NCI-H226 (cell line): Measurements from ENCODE around the gene GRB2.
"Not testable (repeated sequence)": the region's sequence is repeated elsewhere in the genome, so short reads cannot be mapped to it uniquely, and the experiment has no call there.

Experiments
- DNase-seq: peaks from one replicate; pipeline ENCODE4 v3.0.0-alpha.2; 2015

The GRB2 gene

DNA sequence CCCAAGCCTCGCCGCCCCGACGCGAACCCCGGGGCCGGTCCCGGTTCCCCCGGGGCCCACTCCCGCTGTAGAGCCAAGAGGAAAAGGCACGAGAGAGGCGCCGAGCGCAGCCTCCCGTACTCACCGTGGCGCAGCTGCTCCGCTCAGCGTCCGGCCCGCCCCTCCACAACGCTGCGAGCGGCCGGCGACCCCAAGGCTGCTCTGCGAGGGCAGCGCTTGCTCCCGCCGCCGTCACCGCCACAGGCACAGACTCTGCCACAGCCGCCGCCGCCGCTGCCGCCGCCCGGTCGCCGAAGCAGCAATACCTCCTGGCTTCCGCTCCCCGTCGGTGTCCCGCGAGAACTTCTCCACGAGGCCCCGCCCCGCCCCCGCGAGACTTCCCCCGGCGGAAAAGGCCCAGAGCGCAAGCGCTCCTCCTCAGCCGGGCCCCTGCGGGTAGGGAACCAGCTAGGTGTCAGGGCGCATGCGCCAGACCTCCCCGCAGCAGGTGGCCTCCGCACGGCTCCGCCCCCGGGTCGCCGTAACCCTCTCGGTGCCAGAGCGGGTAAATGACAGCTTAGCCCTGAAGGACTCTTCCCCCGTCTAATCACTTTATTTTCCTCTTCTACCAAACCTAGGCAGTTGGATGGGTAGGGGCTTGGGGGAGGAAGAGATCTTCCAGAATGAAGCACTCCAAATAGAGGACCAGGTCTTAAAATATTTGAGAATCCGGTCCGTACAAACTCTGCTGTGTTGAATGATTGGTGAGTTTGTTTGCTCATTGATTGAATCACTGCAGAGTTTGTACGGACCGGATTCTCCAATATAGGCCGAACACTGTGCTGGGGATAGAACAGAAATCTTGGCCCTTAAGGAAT, at the start of gene GRB2:
Gene GRB2, minus strand, starts transcription at position 314 of the 857 bp plus-strand sequence. CDS start 12,050 bp downstream, outside the sequence.
- peak; percentile 90 for DNase-seq

DNA sequence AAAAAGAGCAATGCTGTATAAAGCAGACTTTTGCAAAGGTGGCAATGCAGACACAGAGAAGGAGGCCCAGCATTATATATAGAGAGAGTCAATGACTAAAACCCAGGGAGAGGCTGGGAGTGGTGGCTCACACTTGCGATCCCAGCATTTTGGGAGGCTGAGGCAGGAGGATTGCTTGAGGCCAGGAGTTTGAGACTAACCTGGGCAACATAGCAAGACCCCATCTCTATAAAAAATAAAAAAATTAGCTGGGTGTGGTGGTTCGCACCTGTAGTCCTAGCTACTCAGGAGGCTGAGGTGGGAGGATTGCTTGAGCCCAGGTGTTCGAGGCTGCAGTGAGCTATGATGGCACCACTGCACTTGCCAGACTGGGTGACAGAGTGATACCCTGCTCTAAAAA, 49.2 kb upstream of the GRB2 start:
- DNase-seq = not testable (repeated sequence)

DNA sequence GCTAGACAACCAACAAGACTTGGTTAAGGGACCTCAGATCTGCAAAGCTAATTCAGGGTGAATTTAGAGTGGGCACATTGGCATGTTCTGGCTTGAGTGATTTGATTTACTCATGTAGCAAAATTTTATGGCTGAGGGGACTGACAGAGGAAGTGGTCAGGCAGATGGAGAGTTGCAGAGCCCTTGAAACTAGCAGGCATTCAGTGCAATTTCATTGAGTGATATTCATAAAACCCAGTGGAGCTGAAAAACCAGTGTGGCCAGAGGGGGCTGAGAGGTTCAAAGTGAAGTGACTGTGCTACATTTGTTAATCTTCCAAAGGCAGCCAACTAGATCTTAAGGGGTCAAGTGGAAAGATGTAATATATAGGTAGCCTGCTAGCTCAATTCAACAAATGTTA, 48.7 kb upstream of the GRB2 start:
- DNase-seq = no peak

DNA sequence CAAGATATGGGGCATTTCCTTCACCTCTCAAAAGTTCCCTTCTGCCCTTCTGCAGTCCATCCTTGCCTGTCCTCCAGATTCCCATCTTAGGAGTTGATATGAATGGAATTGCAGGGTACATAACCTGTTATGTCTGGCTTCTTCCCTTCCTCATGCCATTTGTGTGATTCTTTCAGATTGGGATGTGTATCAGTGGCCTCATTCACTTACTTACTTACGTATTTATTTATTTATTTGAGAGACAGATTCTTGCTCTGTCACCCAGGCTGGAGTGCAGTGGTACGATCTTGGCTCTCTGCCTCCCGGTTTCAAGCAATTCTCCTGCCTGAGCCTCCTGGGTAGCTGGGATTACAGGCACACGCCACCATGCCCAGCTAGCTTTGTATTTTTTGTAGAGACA, 44.8 kb upstream of the GRB2 start:
- DNase-seq = no peak

DNA sequence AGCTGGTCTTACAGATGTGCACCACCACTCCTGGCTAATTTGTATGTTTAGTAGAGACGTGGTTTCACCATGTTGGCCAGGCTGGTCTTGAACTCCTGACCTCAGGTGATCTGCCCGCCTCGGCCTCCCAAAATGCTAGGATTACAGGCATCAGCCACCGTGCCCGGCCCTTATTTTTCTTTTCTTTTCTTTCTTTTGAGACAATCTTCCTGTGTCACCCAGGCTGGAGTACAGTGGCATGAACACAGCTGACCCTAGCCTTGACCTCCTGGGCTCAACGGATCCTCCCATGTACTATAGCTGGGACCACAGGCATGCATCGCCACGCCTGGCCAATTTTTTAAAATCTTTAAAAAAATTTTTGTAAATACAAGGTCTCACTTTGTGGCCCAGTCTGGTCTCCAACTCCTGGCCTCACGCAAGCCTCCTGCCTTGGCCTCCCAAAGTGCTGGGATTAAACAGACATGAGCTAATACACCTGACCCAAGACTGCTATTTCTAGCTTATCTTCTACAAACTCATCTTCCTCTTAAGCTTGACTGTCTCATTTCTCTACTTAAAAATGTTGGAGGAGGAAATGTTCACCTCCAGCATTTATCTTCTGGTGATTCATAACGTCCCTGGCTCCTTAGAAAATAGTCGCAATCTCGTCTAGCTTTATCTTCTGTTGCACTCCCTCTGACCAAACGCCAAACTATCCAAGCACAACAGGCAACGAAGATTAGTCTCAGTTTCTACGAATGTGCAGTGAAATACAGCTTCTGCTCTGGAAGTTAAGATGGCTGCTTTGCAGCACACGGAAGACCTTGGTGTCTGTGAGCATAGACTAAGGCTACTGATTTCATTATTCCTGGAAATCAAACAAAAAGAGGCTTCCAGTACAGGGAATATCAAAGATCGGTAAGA, 42.7 kb upstream of the GRB2 start:
- peak; percentile 63 for DNase-seq

DNA sequence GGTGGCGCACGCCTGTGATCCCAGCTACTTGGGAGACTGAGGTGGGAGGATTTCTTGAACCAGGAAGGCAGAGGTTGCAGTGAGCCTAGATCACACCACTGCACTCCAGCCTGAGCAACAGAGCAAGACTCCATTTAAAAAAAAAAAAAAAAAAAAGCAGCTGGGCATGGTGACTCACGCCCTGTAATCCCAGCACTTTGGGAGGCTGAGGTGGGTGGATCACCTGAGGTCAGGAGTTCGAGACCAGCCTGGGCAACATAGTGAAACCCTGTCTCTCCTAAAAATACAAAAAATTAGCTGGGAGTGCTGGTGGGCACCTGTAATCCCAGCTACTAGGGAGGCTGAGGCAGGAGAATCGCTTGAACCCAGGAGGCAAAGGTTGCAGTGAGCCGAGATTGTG, 40.4 kb upstream of the GRB2 start:
- not testable (repeated sequence) for DNase-seq

DNA sequence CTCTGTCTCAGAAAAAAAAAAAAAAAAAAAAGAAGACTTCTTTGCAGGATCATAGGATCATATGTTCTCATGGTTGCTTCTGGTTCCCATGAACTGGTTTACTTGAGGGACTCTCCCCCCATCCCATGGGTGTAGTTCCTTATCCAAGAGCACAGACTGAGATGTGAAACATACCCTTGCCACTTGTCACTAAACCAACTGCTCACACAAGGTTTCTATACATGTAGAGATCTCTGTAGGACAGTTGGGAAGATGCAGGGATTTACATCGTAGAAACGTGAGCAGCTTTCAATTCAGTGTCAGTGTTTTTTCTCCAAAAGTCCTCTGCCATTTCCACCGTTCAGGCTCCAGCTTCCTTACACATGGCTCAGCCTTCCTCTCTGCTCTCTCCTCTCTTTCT, 39.8 kb upstream of the GRB2 start:
- no peak for DNase-seq

DNA sequence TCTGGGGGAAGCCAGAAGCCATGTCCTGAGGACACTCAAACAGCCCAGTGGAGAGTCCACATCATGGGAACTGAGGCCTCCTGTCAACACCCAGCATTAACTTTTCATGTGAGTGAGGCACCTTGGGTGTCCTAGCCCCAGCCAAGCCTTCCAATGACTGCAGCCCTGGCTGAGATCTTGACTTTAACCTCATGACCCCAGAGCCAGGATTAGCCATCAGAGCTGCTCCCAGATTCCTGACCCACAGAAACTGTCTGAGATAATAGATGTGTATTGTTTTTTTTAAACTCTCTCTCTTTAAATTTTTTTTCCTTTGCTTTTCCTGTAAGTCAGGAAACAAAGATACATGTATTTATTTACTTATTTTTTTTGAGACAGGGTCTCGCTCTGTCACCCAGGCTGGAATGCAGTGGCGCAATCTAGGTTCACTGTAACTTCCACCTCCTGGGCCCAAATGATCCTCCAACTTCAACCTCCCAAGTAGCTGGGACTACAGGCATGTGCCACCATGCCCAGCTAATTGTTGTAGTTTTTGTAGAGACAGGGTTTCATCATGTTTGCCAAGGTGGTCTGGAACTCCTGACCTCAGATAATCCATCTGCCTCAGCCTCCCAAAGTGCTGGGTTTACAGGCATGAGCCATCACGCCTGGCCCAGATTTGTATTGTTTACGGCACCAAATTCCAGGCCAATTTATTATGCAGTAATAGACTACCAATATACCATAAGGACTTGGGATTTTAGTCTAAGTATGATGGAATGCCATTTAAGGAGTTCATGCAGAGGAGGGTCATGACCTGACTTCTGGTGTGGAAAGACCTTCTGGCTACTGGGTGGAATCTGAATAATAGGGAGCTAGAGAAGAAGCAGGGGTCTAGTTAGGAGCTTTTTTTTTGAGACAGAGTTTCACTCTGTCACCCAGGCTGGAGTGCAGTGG, 37.0 kb upstream of the GRB2 start:
- DNase-seq = no peak

DNA sequence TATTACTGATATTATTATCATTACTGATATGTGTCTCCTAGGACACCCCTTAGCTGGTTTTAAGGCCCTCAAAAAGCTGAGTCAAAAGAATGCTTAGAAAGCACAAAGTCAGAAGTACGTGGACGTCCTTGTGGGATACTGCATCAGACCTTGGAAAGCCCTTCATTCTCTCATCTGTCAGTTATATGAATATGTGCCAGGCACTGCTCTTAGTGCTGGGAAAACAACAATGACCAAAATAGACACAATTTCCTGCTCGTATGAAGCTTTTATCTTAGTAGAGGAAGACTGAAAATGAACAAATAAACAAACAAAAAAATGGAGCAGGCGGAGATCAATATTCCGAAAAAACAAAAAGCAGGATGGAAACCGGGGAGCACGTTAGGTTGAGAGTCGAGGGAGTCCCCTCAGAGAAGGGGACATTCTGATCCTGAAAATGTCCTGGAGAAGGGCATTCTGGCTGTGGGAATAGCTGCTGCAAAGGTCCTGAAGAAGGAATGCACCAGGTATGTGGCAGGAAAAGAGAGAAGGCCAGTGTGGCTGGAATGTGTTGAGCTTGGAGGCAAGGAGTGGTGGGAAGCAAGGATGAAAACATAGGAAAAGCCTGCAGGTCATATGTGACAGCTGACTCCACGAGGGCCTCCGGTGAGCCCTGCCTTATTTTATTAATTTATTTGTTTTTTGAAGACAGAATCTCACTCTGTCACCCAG, 35.4 kb upstream of the GRB2 start:
- no peak for DNase-seq

DNA sequence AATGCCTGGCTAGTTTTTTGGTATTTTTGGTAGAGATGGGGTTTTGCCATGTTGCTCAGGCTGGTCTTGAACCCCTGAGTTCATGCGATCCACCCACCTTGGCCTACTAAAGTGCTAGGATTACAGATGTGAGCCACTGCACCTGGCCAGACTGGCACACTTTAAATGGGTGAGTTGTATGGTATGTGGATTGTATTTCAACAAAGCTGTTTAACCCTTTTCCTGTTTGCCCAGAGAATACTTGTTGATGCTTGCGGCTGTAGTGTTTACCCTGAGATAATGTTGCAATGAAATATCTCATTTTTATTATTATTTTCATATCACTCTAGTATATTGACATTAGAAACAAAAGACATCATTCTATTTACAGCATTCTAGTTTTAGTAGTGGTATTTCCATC, 33.8 kb upstream of the GRB2 start:
- no peak for DNase-seq

DNA sequence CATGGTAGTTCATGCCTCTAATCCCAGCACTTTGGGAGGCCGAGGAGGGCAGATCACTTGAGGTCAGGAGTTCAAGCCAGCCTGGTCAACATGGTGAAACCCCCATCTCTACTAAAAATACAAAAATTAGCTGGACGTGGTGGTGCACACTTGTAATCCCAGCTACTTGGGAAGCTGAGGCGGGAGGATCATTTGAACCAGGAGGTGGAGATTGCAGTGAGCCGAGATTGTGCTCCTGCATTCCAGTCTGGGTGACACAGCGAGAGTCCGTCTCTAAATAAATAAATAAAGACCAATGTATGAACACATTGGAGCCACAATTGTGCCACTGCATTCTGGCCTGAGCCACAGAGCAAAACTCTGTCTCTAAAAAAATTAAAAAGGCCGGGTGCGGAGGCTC, 31.9 kb upstream of the GRB2 start:
- not testable (repeated sequence) for DNase-seq

DNA sequence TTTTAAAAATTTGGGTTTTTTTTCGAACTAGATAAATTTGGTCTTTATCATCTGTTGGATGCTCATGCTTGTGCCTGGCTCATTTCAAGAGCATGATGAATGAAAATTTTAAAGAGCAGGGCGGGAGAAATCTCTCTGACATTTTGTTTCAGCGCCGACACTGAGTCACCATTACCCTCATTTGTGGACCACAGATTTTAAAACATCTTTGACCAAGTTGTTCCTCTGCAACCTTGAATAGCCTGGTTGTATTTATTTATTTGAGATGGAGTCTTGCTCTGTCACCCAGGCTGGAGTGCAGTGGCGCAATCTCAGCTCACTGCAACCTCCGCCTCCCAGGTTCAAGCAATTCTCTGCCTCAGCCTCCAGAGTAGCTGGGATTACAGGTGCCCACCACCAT, 29.0 kb upstream of the GRB2 start:
- DNase-seq = not testable (repeated sequence)

DNA sequence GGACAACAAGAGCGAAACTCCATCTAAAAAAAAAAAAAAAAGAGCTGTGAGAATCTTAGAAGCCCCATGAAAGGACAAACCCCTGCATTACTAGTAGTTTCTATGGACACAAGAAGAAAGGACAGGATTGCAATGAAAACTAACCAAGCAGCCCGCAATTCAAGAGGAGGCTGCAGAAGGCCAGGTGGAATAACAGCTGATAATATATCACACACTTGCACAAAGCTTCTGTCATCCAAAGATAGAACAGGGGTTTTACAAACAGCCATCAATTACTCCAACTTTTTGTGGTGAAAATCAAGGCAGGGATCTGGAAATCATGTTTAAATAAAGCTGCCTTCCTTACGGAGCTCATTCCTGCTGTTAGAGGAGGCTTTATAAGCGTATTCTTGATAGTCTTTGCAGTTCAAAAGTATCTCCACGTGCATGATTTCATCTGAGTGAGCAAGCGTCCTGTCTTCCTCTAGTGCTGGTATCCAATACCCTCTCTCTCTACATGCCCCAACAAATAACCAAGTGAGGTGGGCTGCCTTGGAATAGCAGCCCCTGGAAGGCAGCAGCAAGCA, 27.8 kb upstream of the GRB2 start:
- DNase-seq = no peak

DNA sequence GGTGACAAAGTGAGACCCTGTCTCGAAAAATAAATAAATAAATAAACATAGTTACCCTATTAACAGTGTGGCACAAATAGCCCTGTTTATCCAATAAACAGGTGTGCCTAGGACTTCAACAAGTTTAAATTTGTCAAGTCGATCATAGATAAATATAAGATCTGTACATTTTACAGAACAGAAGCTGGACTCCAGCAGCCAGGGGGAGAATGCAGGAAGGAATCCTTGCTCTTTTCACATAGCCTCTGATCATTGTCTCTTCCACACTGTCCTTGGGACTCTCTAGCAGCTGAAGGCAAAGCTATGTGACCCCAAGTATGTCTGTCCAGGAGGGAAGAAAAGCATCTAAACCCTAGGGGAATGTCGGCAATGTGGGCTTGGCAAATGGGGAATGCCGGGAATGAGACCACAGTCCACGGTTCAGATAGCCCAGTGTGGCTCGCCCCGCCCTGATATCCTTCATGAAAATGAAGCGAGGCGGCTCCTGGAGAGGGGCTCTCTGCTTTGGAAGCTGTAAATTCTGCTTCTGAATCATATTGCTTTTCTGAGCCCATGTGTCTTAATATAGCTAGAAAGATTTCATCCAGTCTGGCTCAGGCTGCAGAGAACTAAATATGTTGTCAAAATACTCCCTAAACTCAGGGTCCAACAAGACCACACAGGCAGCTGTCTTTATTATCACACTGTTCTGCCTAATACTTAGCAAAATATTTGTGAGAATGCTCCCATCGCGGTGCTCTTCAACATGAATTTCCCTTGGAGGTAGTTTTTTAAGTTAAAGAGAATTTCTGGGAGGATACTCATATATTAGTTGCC, 24.9 kb upstream of the GRB2 start:
- peak; percentile 79 for DNase-seq

DNA sequence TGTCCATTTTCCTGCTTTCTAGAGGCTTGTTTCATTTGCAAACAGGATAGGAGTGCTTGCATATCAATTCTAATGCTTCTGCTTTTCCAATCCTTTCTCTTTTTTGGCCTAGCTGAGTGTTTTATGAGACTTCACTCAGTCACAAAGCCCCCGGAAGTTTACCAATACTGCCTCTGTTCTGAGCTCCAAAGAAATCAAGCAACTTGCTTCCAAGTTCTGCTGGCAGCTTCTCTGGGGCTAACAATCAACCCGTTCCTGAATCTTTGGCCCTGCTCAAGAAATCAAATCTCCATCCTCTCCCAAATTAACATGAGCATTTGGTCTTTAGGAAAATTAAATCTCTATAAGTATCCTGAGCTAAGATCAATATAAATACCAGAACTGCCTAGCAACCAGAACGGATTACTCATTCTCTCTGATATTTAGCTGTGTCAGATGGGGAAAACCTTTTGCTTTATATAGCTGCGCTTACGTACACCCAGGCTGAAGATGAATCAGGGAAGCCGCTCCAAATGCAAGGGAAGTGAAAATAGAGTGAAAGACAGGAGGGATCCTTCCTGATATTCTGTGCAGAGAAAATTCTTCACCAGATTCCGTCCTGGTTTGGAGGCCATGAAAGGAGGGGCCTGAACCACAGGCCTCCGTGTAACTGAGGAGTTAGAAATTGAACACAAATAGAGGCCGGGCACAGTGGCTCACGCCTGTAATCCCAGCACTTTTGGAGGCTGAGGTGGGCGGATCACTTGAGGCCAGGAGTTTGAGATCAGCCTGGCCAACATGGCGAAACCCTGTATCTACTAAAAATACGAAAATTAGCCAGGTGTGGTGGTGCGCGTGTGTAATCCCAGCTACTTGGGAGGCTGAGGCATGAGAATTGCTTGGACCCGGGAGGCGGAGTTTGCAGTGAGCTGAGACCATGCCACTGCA, 23.3 kb upstream of the GRB2 start:
- no peak for DNase-seq

DNA sequence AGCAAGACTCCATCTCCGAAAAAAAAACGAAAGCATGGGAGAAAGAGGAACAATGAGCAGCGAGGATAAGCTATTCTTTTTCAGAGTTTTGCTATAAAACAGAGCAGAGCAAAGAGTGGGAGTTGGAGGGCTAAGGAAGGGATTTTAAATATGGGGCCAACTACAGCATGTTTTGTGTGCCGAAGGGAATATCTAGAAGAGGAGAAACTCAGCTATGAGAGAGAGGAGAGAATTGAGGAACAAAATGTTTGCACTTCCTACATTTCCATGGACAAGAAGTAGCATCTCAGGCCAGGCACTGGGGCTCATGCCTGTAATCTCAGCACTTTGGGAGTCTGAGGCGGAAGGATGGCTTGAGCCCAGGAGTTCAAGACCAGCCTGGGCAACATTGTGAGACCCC, 13.1 kb upstream of the GRB2 start:
- DNase-seq = no peak

DNA sequence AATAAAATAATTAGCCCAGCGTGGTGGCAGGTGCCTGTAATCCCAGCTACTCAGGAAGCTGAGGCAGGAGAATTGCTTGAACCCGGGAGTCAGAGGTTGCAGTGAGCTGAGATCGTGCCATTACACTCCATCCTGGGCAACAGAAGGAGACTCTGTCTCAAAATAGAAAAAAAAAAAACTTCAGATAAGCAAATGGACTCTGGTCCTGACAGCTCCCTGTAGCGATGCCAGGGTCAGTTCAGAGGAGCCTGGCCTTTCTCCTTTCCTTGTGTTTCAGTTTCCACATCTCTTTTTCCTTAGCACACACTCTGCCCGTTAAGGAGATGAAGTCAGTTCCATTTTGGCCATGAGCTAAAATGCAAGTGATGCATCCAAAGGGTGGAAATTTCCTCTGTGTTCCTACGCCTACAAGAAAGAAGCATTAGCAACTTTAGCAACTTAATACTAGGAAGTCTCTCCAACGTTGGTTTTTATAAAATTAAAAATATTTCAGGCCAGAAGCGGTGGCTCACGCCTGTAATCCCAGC, 11.6 kb upstream of the GRB2 start:
- no peak for DNase-seq

DNA sequence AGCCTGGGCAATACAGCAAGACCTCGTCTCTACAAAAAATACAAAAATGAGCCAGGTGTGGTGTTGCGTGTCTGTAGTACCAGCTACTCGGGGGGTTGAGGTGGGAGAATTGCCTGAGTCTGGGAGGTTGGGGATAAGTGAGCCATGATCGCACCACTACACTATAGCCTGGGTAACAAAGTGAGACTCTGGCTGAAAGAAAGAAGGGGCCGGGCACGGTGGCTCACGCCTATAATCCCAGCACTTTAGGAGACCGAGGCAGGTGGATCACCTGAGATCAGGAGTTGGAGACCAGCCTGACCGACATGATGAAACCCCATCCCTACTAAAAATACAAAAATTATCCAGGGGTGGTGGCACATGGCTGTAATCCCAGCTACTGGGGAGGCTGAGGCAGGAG, 10.5 kb upstream of the GRB2 start:
- DNase-seq = no peak

DNA sequence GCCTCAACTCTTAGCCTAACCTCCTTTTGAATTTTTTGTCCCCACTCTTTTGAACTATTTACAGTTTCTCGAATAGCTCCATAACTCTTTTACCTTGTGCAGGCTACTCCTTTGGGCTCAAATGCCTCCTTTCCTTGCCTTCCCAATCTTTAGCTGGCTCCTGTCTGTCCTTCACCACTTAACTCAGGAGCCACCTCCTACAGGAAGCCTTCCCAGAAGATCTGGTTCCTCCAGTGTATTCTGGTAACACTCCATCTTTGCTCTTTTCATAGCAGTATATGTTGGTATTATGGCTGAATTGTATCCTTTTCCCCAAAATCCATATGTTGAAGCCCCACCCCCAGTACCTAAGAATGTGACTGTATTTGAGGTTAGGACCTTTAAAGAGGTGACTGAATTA, 9.0 kb upstream of the GRB2 start:
- DNase-seq = no peak
